ENCODE measurements around the gene PRR9.
A peak's percentile ranks its signal among the peaks of the same experiment; 100 is the strongest.
"Not testable (repeated sequence)": the region's sequence is repeated elsewhere in the genome, so short reads cannot be mapped to it uniquely, and the experiment has no call there.

The PRR9 gene

GRCh38 chr1:153217212-153217611 lies at the start of gene PRR9:
PRR9 (plus strand) TSS chr1:153217584; CDS start chr1:153218145, 561 bp downstream.
- DNase-seq (ENCODE audit: insufficient read length, low spot score) (no peak), FAIRE-seq (no peak)

- FAIRE-seq (no peak), DNase-seq (ENCODE audit: insufficient read length, low spot score) (no peak)
Observed at GRCh38 chr1:153168686-153169085, 48.7 kb upstream of the PRR9 start.

- DNase-seq (ENCODE audit: insufficient read length, low spot score), result no peak
- no peak for FAIRE-seq
Observed at GRCh38 chr1:153174624-153175023, 42.8 kb upstream of the PRR9 start.

- no peak for FAIRE-seq
- no peak for DNase-seq (ENCODE audit: insufficient read length, low spot score)
Observed at GRCh38 chr1:153178922-153179321, 38.5 kb upstream of the PRR9 start.

- no peak for FAIRE-seq
- DNase-seq (ENCODE audit: insufficient read length, low spot score), result no peak
Observed at GRCh38 chr1:153180556-153180955, 36.8 kb upstream of the PRR9 start.

- DNase-seq (ENCODE audit: insufficient read length, low spot score); FAIRE-seq: not testable (repeated sequence)
Observed at GRCh38 chr1:153188301-153188700, 29.1 kb upstream of the PRR9 start.

GRCh38 chr1:153190373-153190772 lies 27.0 kb upstream of the PRR9 start:
- DNase-seq (ENCODE audit: insufficient read length, low spot score) (no peak), FAIRE-seq (no peak)

- DNase-seq (ENCODE audit: insufficient read length, low spot score), result no peak
Observed at GRCh38 chr1:153192697-153193096, 24.7 kb upstream of the PRR9 start.

GRCh38 chr1:153194331-153195050 lies 22.9 kb upstream of the PRR9 start:
- DNase-seq (ENCODE audit: insufficient read length, low spot score) (no peak), FAIRE-seq (no peak)

More at GRCh38 chr1:153192697-153193096, 24.7 kb upstream of the PRR9 start:
- FAIRE-seq, result no peak

GRCh38 chr1:153195216-153195615 lies 22.2 kb upstream of the PRR9 start:
- FAIRE-seq, result no peak
- no peak for DNase-seq (ENCODE audit: insufficient read length, low spot score)

GRCh38 chr1:153202006-153202405 lies 15.4 kb upstream of the PRR9 start:
- DNase-seq (ENCODE audit: insufficient read length, low spot score) (no peak), FAIRE-seq (no peak)

- FAIRE-seq (no peak), DNase-seq (ENCODE audit: insufficient read length, low spot score) (no peak)
Observed at GRCh38 chr1:153203130-153203529, 14.3 kb upstream of the PRR9 start, which contains the start of gene LELP1. LELP1 (plus strand) TSS chr1:153203430; CDS start chr1:153204708, 1,278 bp downstream.

GRCh38 chr1:153206631-153207030 lies 10.8 kb upstream of the PRR9 start:
- FAIRE-seq (no peak), DNase-seq (ENCODE audit: insufficient read length, low spot score) (no peak)

GRCh38 chr1:153210206-153210605 lies 7.2 kb upstream of the PRR9 start:
- FAIRE-seq, result no peak
- no peak for DNase-seq (ENCODE audit: insufficient read length, low spot score)

- FAIRE-seq, result no peak
- DNase-seq (ENCODE audit: insufficient read length, low spot score), result no peak
Observed at GRCh38 chr1:153212201-153212600, 5.2 kb upstream of the PRR9 start.

- DNase-seq (ENCODE audit: insufficient read length, low spot score), result no peak
- no peak for FAIRE-seq
Observed at GRCh38 chr1:153213519-153213918, 3.9 kb upstream of the PRR9 start.

GRCh38 chr1:153217744-153218416 lies 496 bp downstream of the PRR9 start:
- DNase-seq (ENCODE audit: insufficient read length, low spot score) (no peak), FAIRE-seq (no peak)

- no peak for FAIRE-seq
- DNase-seq (ENCODE audit: insufficient read length, low spot score), result no peak
Observed at GRCh38 chr1:153220606-153221303, 3.4 kb downstream of the PRR9 start.

- DNase-seq (ENCODE audit: insufficient read length, low spot score), result not testable (repeated sequence)
Observed at GRCh38 chr1:153223040-153223891, 5.9 kb downstream of the PRR9 start.

GRCh38 chr1:153227810-153228209 lies 10.4 kb downstream of the PRR9 start:
- DNase-seq (ENCODE audit: insufficient read length, low spot score) (no peak), FAIRE-seq (no peak)

More at GRCh38 chr1:153223040-153223891, 5.9 kb downstream of the PRR9 start:
- FAIRE-seq, result peak; percentile 91

All from HTR-8/SVneo (cell line).